ENCODE results near the gene BTNL3. TPM values are rescaled to one million over a fixed set of nuclear protein-coding genes. Genes with fewer than 3 reads are reported as not detected.

The BTNL3 gene
- total and polyA plus RNA-seq, 4 donors, result 0.47 to 1.8 (median 0.71) TPM; not detected in 1

DNA sequence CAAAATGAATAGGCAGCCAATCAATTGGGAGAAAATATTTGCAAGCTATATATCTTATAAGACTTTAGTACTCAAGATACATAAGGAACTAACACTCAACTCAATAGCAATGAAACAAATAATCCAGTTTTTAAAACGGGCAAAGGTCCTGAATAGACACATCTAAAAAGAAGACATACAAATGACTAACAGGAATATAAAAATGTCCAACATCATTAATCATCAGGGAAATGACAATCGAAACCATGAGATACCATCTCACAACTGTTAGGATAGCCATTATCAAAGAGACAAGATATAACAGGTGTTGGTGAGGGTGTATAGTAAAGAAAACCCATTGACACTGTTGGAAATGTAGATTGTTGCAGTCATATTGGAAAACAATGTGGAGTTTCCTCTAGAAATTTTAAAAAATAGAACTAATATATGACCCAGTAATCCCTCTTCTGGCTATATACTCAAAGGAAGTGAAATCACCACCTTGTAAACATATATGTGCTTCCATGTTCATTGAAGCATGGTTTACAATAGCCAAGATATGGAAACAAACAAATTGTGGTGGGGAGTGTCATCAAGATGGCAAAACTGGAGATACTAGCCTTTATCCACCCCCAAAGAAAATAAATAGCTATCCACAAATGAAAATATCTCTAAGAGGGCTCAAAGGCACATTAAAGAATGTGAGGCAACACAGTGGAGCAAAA is 13.9 kb upstream of the BTNL3 start:
- Histone ChIP-seq H3K27ac (ENCODE audit: low read depth in 1 of 2, low read length in 1 of 2) (no peak overlapping the region), H3K36me3 (ENCODE audit: control insufficient read depth in 4 of 4, insufficient read depth in 4 of 4, low read length in 4 of 4) (no peaks in the 10 kb centered on the region), H3K9me3 (ENCODE audit: control insufficient read depth in 4 of 4, insufficient read depth in 3 of 4, low read length in 3 of 4) (no peaks in the 10 kb centered on the region), H3K4me3 (no peak overlapping the region), H3K4me1 (ENCODE audit: control insufficient read depth in 5 of 5, insufficient read depth in 5 of 5, low read length in 5 of 5) (no peaks in the 10 kb centered on the region), H3K9ac (ENCODE audit: insufficient read depth in 1 of 2, low read length in 2 of 2) (no peak overlapping the region), H3K27me3 (ENCODE audit: control insufficient read depth in 3 of 3, insufficient read depth in 3 of 3, low read length in 2 of 3) (no peaks in the 10 kb centered on the region)
- DNase-seq, result no peak
- WGBS, 2 donors, result 48 to 88% methylated on average over 2 of the region's 2 CpGs
- ATAC-seq (ENCODE audit: insufficient read depth, low FRiP score), result no peak
- TF ChIP-seq, protein P1, sequence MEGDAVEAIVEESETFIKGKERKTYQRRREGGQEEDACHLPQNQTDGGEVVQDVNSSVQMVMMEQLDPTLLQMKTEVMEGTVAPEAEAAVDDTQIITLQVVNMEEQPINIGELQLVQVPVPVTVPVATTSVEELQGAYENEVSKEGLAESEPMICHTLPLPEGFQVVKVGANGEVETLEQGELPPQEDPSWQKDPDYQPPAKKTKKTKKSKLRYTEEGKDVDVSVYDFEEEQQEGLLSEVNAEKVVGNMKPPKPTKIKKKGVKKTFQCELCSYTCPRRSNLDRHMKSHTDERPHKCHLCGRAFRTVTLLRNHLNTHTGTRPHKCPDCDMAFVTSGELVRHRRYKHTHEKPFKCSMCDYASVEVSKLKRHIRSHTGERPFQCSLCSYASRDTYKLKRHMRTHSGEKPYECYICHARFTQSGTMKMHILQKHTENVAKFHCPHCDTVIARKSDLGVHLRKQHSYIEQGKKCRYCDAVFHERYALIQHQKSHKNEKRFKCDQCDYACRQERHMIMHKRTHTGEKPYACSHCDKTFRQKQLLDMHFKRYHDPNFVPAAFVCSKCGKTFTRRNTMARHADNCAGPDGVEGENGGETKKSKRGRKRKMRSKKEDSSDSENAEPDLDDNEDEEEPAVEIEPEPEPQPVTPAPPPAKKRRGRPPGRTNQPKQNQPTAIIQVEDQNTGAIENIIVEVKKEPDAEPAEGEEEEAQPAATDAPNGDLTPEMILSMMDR (IDR thresholded peaks at IDR 0.05; ENCODE audit: control extremely low read depth, extremely low read depth), result no peak

DNA sequence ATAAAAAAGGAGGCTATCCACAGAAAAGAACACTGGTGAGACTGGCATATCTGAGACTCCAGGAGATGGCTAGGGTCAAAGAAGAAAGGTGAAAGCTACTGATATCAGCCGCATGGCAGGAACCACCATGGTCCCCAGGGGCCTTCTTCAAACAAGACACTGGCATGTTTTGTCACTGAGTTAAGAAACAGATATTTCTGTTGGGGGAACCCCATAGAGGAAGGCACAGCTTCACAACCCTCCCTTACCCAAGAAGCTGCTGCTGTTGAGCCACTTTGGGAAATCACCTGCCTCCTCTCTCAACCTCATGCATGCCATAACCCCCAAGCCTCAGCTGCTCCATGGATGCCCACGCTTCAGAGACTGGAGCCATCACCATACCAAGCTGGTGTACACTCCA is 13.3 kb upstream of the BTNL3 start:
- DNase-seq (no peak), ATAC-seq (ENCODE audit: insufficient read depth, low FRiP score) (no peak)
- H3K4me1 ChIP-seq (ENCODE audit: control insufficient read depth in 5 of 5, insufficient read depth in 5 of 5, low read length in 5 of 5), result no peaks in the 10 kb centered on the region
- no peaks in the 10 kb centered on the region for H3K9me3 ChIP-seq (ENCODE audit: control insufficient read depth in 4 of 4, insufficient read depth in 3 of 4, low read length in 3 of 4)
- H3K27me3 ChIP-seq (ENCODE audit: control insufficient read depth in 3 of 3, insufficient read depth in 3 of 3, low read length in 2 of 3), result no peaks in the 10 kb centered on the region
- H3K27ac ChIP-seq (ENCODE audit: low read depth in 1 of 2, low read length in 1 of 2), result no peak overlapping the region
- no peak overlapping the region for H3K4me3 ChIP-seq
- H3K9ac ChIP-seq (ENCODE audit: insufficient read depth in 1 of 2, low read length in 2 of 2), result no peak overlapping the region
- H3K36me3 ChIP-seq (ENCODE audit: control insufficient read depth in 4 of 4, insufficient read depth in 4 of 4, low read length in 4 of 4), result no peaks in the 10 kb centered on the region
- 85 to 91% methylated on average over 2 of the region's 2 CpGs for WGBS, 2 donors
- TF ChIP-seq, protein P1 (IDR thresholded peaks at IDR 0.05; ENCODE audit: control extremely low read depth, extremely low read depth), result no peak

DNA sequence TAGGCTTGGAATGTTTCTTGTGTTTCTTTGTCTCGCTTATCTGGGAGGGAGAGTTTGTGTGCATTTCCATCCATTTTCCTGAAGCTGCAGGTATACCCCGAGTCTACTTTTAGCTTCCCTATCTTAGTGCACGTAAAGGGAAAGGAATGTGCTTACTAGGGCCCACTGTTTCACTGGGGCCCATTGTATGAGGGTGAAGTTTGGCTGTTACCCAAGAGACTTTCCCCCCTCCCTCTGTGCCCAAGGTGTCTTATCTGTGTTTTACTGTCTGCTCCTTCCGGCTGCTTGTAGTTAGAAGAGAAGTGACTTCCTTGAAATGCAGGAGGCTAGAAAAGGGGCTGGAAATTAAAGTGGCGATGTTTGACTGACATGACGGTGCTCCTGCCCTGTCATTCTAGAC is 12.1 kb upstream of the BTNL3 start:
- TF ChIP-seq, protein P1 (IDR thresholded peaks at IDR 0.05; ENCODE audit: control extremely low read depth, extremely low read depth), result no peak
- no peaks in the 10 kb centered on the region for H3K9me3 ChIP-seq (ENCODE audit: control insufficient read depth in 4 of 4, insufficient read depth in 3 of 4, low read length in 3 of 4)
- WGBS, 2 donors, result 40 to 63% methylated on average over 6 of the region's 6 CpGs
- ATAC-seq (ENCODE audit: insufficient read depth, low FRiP score) (no peak), DNase-seq (peak in 2 of 3 donors; percentile 1)
- no peaks in the 10 kb centered on the region for H3K27me3 ChIP-seq (ENCODE audit: control insufficient read depth in 3 of 3, insufficient read depth in 3 of 3, low read length in 2 of 3)
- H3K36me3 ChIP-seq (ENCODE audit: control insufficient read depth in 4 of 4, insufficient read depth in 4 of 4, low read length in 4 of 4), result no peaks in the 10 kb centered on the region
- no peak overlapping the region for H3K9ac ChIP-seq (ENCODE audit: insufficient read depth in 1 of 2, low read length in 2 of 2)
- H3K4me1 ChIP-seq (ENCODE audit: control insufficient read depth in 5 of 5, insufficient read depth in 5 of 5, low read length in 5 of 5), result no peaks in the 10 kb centered on the region
- no peak overlapping the region for H3K27ac ChIP-seq (ENCODE audit: low read depth in 1 of 2, low read length in 1 of 2)
- no peak overlapping the region for H3K4me3 ChIP-seq

DNA sequence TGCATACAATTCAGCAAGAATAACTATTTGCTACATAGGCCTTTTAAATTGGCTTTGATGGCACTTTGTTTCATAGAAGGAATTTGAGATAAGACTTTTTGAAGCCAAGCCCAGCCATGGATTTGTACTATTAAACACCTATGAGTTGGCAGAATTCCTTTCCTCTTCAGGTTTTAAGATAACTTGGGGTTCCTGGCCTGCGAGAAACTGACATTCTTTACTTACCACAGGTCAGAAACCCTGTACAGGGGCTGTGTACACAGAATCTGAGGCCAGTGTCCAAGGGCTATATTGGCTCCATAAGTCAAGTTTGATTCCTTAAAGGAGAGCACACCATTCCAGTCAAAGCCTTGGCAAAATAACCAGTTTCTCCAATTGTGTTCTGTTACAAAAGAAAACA is 10.8 kb upstream of the BTNL3 start:
- no peaks in the 10 kb centered on the region for H3K4me1 ChIP-seq (ENCODE audit: control insufficient read depth in 5 of 5, insufficient read depth in 5 of 5, low read length in 5 of 5)
- TF ChIP-seq, protein P1 (IDR thresholded peaks at IDR 0.05; ENCODE audit: control extremely low read depth, extremely low read depth), result no peak
- DNase-seq (peak in 1 of 3 donors; percentile 5), ATAC-seq (ENCODE audit: insufficient read depth, low FRiP score) (no peak)
- no peaks in the 10 kb centered on the region for H3K36me3 ChIP-seq (ENCODE audit: control insufficient read depth in 4 of 4, insufficient read depth in 4 of 4, low read length in 4 of 4)
- 29 to 44% methylated on average over 1 of the region's 1 CpG for WGBS, 2 donors
- H3K27me3 ChIP-seq (ENCODE audit: control insufficient read depth in 3 of 3, insufficient read depth in 3 of 3, low read length in 2 of 3), result no peaks in the 10 kb centered on the region
- no peaks in the 10 kb centered on the region for H3K9me3 ChIP-seq (ENCODE audit: control insufficient read depth in 4 of 4, insufficient read depth in 3 of 4, low read length in 3 of 4)
- H3K4me3 ChIP-seq, result no peak overlapping the region
- H3K27ac ChIP-seq (ENCODE audit: low read depth in 1 of 2, low read length in 1 of 2), result no peak overlapping the region
- H3K9ac ChIP-seq (ENCODE audit: insufficient read depth in 1 of 2, low read length in 2 of 2), result no peak overlapping the region

All from lung (tissue), 12 donors.